A549 (cell line): ENCODE data around the gene TRIM7.

ENCODE experiments used
- E2F6 ChIP-seq: IDR thresholded peaks from 2 replicates; pipeline ENCODE4 v1.6.1; 2012; ENCODE audit warnings: low read depth, borderline replicate concordance
- HDAC2 ChIP-seq: fragments of 200-600 bp; sonication (generic); IDR thresholded peaks from 2 replicates; pipeline ENCODE4 v1.6.1; 2016
- MYC ChIP-seq: IDR thresholded peaks from 2 replicates; pipeline ENCODE4 v1.6.1; 2012; ENCODE audit warnings: mild to moderate bottlenecking, inconsistent platforms, low read length, improper control_type of control experiment, borderline replicate concordance
- POLR2A ChIP-seq: IDR thresholded peaks from 2 replicates; pipeline ENCODE4 v1.6.1; 2012; ENCODE audit warnings: mild to moderate bottlenecking, low read length
- REST ChIP-seq: fragments of 200-600 bp; sonication (generic); IDR thresholded peaks from 2 replicates; pipeline ENCODE4 v1.6.1; 2016; ENCODE audit warnings: antibody characterized with exemption, mild to moderate bottlenecking, moderate library complexity
- TF ChIP-seq, protein P1 (sequence below): fragments of >200 bp; sonication (Bioruptor Twin); formaldehyde crosslinking; IDR thresholded peaks from 3 replicates; pipeline ENCODE4 v1.5.1; 2016

DNA sequence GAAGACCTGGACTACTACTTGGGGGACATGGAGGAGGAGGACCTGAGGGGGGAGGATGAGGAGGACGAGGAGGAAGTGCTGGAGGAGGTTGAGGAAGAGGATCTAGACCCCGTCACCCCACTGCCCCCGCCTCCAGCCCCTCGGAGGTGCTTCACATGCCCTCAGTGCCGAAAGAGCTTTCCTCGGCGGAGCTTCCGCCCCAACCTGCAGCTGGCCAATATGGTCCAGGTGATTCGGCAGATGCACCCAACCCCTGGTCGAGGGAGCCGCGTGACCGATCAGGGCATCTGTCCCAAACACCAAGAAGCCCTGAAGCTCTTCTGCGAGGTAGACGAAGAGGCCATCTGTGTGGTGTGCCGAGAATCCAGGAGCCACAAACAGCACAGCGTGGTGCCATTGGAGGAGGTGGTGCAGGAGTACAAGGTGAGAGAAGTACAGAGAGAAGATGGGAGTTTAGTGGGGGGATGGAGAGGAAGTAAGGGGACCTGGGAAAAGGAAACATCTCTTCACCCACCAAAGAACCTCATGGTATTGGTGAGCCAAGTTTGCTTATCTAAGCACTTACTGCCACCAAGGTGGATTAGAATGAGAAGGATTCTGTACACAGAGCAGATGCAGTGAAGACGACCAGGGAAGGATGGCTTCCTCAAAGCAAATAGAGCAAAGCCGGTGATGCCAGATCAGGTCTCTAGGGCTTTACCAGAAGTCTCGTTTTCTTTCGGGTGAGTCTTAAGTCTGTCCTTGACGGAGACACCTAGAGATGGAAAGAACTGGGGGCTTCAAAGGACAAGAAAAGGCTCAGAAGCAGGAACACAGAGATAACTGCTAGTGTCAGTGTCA lies 19.6 kb upstream of the TRIM7 start:
- TF ChIP-seq POLR2A (no peak), REST (no peak), MYC (no peak), HDAC2 (no peak), E2F6 (no peak)
- TF ChIP-seq, protein P1, sequence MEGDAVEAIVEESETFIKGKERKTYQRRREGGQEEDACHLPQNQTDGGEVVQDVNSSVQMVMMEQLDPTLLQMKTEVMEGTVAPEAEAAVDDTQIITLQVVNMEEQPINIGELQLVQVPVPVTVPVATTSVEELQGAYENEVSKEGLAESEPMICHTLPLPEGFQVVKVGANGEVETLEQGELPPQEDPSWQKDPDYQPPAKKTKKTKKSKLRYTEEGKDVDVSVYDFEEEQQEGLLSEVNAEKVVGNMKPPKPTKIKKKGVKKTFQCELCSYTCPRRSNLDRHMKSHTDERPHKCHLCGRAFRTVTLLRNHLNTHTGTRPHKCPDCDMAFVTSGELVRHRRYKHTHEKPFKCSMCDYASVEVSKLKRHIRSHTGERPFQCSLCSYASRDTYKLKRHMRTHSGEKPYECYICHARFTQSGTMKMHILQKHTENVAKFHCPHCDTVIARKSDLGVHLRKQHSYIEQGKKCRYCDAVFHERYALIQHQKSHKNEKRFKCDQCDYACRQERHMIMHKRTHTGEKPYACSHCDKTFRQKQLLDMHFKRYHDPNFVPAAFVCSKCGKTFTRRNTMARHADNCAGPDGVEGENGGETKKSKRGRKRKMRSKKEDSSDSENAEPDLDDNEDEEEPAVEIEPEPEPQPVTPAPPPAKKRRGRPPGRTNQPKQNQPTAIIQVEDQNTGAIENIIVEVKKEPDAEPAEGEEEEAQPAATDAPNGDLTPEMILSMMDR = no peak
